Breast epithelium (tissue), 3 donors: ENCODE measurements around the gene MTREX.

ENCODE experiments used
- CTCF ChIP-seq, 3 donors: fragments of 450-650 bp; IDR thresholded peaks; one replicate each; pipeline ENCODE4 v1.5.1; 2016 to 2017; ENCODE audit warnings: antibody characterized with exemption in 3 of 3, mild to moderate bottlenecking in 3 of 3, moderate library complexity in 3 of 3
- POLR2A ChIP-seq: fragments of 450-650 bp; IDR thresholded peaks from one replicate; pipeline ENCODE4 v1.6.1; 2016; ENCODE audit warnings: antibody characterized with exemption, mild to moderate bottlenecking, moderate library complexity

GRCh38 chr5:55386356-55386755 lies 78.6 kb downstream of the MTREX start:
- no peak for TF ChIP-seq POLR2A
- TF ChIP-seq CTCF (IDR thresholded peaks at IDR 0.05), result no peak
